ENCODE results near the gene POLR1E. TPM values are rescaled to one million over a fixed set of nuclear protein-coding genes. Genes with fewer than 3 reads are reported as not detected.

POLR1E gene
- 28.7 and 31.1 TPM in 2 replicates for total RNA-seq

GRCh38 chr9:37485389-37486255, at the start of gene POLR1E:
POLR1E (plus strand) TSS chr9:37485948; CDS start chr9:37486048, 100 bp downstream.
- intact Hi-C loops (cut with micrococcal nuclease), result loop anchor here (1.0 to 5.0 kb wide), 11 partner anchors 20 to 997 kb away; partner anchors contain the start of genes ALDH1B1, EXOSC3, GRHPR and SHB

- intact Hi-C loops (cut with micrococcal nuclease), result no loop called here
These were observed 49.2 kb upstream of the POLR1E start for GRCh38 chr9:37436540-37436939.

- intact Hi-C loops (cut with micrococcal nuclease), result no loop called here
These were observed 48.7 kb upstream of the POLR1E start for GRCh38 chr9:37437010-37437409.

GRCh38 chr9:37437621-37438020, 48.1 kb upstream of the POLR1E start:
- intact Hi-C loops (cut with micrococcal nuclease), result no loop called here

- intact Hi-C loops (cut with micrococcal nuclease), result no loop called here
These were observed 47.4 kb upstream of the POLR1E start for GRCh38 chr9:37438359-37438758.

GRCh38 chr9:37441776-37442370, 43.9 kb upstream of the POLR1E start:
- intact Hi-C loops (cut with micrococcal nuclease), result no loop called here

- intact Hi-C loops (cut with micrococcal nuclease), result no loop called here
These were observed 43.2 kb upstream of the POLR1E start for GRCh38 chr9:37442556-37442955.

- intact Hi-C loops (cut with micrococcal nuclease), result no loop called here
These were observed 42.2 kb upstream of the POLR1E start for GRCh38 chr9:37443566-37443965.

GRCh38 chr9:37444890-37445289, 40.9 kb upstream of the POLR1E start:
- intact Hi-C loops (cut with micrococcal nuclease), result no loop called here

- intact Hi-C loops (cut with micrococcal nuclease), result no loop called here
These were observed 39.9 kb upstream of the POLR1E start for GRCh38 chr9:37445832-37446231.

GRCh38 chr9:37446401-37446800, 39.3 kb upstream of the POLR1E start:
- intact Hi-C loops (cut with micrococcal nuclease), result no loop called here

GRCh38 chr9:37447111-37447510, 38.6 kb upstream of the POLR1E start:
- intact Hi-C loops (cut with micrococcal nuclease), result no loop called here

GRCh38 chr9:37449862-37450632, 35.7 kb upstream of the POLR1E start:
- intact Hi-C loops (cut with micrococcal nuclease), result no loop called here

- intact Hi-C loops (cut with micrococcal nuclease), result no loop called here
These were observed 34.1 kb upstream of the POLR1E start for GRCh38 chr9:37451628-37452027.

GRCh38 chr9:37452611-37453010, 33.1 kb upstream of the POLR1E start:
- intact Hi-C loops (cut with micrococcal nuclease), result no loop called here

GRCh38 chr9:37453827-37454226, 31.9 kb upstream of the POLR1E start:
- intact Hi-C loops (cut with micrococcal nuclease), result no loop called here

GRCh38 chr9:37454238-37454637, 31.5 kb upstream of the POLR1E start:
- intact Hi-C loops (cut with micrococcal nuclease), result no loop called here

GRCh38 chr9:37455884-37456647, 29.7 kb upstream of the POLR1E start:
- intact Hi-C loops (cut with micrococcal nuclease), result no loop called here

- intact Hi-C loops (cut with micrococcal nuclease), result no loop called here
These were observed 28.9 kb upstream of the POLR1E start for GRCh38 chr9:37456817-37457216.

GRCh38 chr9:37464006-37464405, 21.7 kb upstream of the POLR1E start:
- intact Hi-C loops (cut with micrococcal nuclease), result loop anchor here (2.0 to 10.0 kb wide), 2 partner anchors 891 to 989 kb away; partner anchors contain the start of gene MELK

Data from T-helper 1 cell treated with Interleukin-12 subunit alpha and Interleukin-12 subunit beta and Interleukin-4 antibody, amounts not matched to agents 30 ng/mL and 1 ng/mL, for 36 hours (primary cell).